Neural cell (in vitro differentiated cells): ENCODE data around the gene ACOT7.

Experiments
- EP300 ChIP-seq: fragments of 450-650 bp; conservative IDR thresholded peaks from 2 replicates; pipeline ENCODE4 v1.6.1; 2014; ENCODE audit warnings: antibody characterized with exemption, mild to moderate bottlenecking, moderate library complexity; ENCODE audit not compliant: poor library complexity, severe bottlenecking
- POLR2AphosphoS5 ChIP-seq: IDR thresholded peaks from 2 replicates; pipeline ENCODE4 v1.6.1; 2012
- RAD21 ChIP-seq: fragments of 450-650 bp; conservative IDR thresholded peaks from 2 replicates; pipeline ENCODE4 v1.6.1; 2014; ENCODE audit warnings: antibody characterized with exemption, mild to moderate bottlenecking, moderate library complexity
- SMC3 ChIP-seq: fragments of 450-650 bp; conservative IDR thresholded peaks from 2 replicates; pipeline ENCODE4 v1.6.1; 2014; ENCODE audit warnings: antibody characterized with exemption, mild to moderate bottlenecking, moderate library complexity; ENCODE audit not compliant: poor library complexity
- TAF1 ChIP-seq: IDR thresholded peaks from 2 replicates; pipeline ENCODE4 v1.6.1; 2012; ENCODE audit warnings: low read depth
- TF ChIP-seq, protein P1 (sequence below): fragments of 450-650 bp; IDR thresholded peaks from 2 replicates; pipeline ENCODE4 v1.5.1; 2014; ENCODE audit warnings: antibody characterized with exemption, mild to moderate bottlenecking, moderate library complexity; ENCODE audit not compliant: poor library complexity, severe bottlenecking
- TF ChIP-seq, protein P2 (sequence below): IDR thresholded peaks from 2 replicates; pipeline ENCODE4 v1.6.1; 2012; ENCODE audit warnings: borderline replicate concordance

- no peak for TF ChIP-seq POLR2AphosphoS5
- TF ChIP-seq, protein P1, sequence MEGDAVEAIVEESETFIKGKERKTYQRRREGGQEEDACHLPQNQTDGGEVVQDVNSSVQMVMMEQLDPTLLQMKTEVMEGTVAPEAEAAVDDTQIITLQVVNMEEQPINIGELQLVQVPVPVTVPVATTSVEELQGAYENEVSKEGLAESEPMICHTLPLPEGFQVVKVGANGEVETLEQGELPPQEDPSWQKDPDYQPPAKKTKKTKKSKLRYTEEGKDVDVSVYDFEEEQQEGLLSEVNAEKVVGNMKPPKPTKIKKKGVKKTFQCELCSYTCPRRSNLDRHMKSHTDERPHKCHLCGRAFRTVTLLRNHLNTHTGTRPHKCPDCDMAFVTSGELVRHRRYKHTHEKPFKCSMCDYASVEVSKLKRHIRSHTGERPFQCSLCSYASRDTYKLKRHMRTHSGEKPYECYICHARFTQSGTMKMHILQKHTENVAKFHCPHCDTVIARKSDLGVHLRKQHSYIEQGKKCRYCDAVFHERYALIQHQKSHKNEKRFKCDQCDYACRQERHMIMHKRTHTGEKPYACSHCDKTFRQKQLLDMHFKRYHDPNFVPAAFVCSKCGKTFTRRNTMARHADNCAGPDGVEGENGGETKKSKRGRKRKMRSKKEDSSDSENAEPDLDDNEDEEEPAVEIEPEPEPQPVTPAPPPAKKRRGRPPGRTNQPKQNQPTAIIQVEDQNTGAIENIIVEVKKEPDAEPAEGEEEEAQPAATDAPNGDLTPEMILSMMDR: no peak
- no peak for TF ChIP-seq TAF1
- TF ChIP-seq, protein P2, sequence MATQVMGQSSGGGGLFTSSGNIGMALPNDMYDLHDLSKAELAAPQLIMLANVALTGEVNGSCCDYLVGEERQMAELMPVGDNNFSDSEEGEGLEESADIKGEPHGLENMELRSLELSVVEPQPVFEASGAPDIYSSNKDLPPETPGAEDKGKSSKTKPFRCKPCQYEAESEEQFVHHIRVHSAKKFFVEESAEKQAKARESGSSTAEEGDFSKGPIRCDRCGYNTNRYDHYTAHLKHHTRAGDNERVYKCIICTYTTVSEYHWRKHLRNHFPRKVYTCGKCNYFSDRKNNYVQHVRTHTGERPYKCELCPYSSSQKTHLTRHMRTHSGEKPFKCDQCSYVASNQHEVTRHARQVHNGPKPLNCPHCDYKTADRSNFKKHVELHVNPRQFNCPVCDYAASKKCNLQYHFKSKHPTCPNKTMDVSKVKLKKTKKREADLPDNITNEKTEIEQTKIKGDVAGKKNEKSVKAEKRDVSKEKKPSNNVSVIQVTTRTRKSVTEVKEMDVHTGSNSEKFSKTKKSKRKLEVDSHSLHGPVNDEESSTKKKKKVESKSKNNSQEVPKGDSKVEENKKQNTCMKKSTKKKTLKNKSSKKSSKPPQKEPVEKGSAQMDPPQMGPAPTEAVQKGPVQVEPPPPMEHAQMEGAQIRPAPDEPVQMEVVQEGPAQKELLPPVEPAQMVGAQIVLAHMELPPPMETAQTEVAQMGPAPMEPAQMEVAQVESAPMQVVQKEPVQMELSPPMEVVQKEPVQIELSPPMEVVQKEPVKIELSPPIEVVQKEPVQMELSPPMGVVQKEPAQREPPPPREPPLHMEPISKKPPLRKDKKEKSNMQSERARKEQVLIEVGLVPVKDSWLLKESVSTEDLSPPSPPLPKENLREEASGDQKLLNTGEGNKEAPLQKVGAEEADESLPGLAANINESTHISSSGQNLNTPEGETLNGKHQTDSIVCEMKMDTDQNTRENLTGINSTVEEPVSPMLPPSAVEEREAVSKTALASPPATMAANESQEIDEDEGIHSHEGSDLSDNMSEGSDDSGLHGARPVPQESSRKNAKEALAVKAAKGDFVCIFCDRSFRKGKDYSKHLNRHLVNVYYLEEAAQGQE: no peak
- no peak for TF ChIP-seq SMC3
- no peak for TF ChIP-seq EP300
- TF ChIP-seq RAD21: no peak
Measured at GRCh38 chr1:6241107-6241886, 152.3 kb downstream of the ACOT7 start.
